Measurements from ENCODE around the gene SLC16A7.
"Not testable (repeated sequence)": the region's sequence is repeated elsewhere in the genome, so short reads cannot be mapped to it uniquely, and the experiment has no call there.

Gene SLC16A7

GRCh38 chr12:59734371-59734770 is 138.5 kb downstream of the SLC16A7 start:
- H3K27ac ChIP-seq (ENCODE audit: low read depth, low read length), result no peak overlapping the region
- peaks cover 5% of the 10 kb centered on the region; the same call in 1 of the 2 replicates for H3K4me1 ChIP-seq (ENCODE audit: control insufficient read depth, insufficient read depth, low read length)
- no peaks in the 10 kb centered on the region for H3K36me3 ChIP-seq (ENCODE audit: control insufficient read depth, insufficient read depth, low read length)
- H3K9me3 ChIP-seq (ENCODE audit: control insufficient read depth, insufficient read depth, low read length), result no peaks in the 10 kb centered on the region
- no peaks in the 10 kb centered on the region for H3K27me3 ChIP-seq (ENCODE audit: control insufficient read depth, insufficient read depth, low read length)
- no peak overlapping the region for H3K9ac ChIP-seq (ENCODE audit: low read depth, low read length)
- H3K4me3 ChIP-seq (ENCODE audit: low read depth, low read length), result no peak overlapping the region

DNA sequence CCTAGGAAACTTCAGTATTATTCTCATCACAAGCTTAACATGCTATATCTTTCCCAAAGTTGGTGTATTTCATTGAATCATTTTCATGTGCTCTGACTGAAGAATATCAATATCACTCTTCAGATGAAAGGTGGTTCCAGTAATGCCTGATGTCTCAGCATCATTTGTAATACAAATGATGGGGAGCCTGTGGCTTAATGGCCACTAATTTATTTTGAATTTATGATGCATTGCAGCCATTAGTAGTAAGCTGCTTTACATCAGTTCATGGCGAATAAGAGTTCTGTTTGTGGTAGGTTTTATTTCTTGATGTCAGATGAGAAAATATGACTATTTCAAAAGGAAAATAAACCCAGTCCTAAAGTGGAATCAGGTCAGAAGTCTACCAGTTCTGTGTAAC is 139.4 kb downstream of the SLC16A7 start:
- Histone ChIP-seq H3K9me3 (ENCODE audit: control insufficient read depth, insufficient read depth, low read length) (no peaks in the 10 kb centered on the region), H3K27me3 (ENCODE audit: control insufficient read depth, insufficient read depth, low read length) (no peaks in the 10 kb centered on the region), H3K4me1 (ENCODE audit: control insufficient read depth, insufficient read depth, low read length) (peaks cover 5% of the 10 kb centered on the region; the same call in 1 of the 2 replicates), H3K36me3 (ENCODE audit: control insufficient read depth, insufficient read depth, low read length) (no peaks in the 10 kb centered on the region), H3K4me3 (ENCODE audit: low read depth, low read length) (no peak overlapping the region), H3K27ac (ENCODE audit: low read depth, low read length) (no peak overlapping the region), H3K9ac (ENCODE audit: low read depth, low read length) (no peak overlapping the region)

DNA sequence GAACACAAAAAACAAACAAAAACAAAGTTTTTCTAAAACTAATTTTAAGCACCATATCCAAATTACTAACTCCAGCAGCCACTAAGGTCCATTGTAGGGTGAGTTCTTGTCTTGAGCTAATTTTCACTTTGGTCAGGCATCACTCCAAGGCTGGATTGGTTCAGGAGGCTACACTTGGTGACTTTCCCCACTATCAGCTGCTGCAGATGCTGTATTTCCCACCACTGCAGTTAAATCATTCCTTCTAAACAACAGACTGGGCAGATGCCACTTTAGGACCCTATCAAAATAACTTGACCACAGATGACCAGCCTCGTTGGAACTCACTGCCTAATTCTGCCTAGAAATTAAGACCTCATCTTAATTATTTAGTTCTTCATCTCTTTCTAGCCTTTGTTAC is 140.5 kb downstream of the SLC16A7 start:
- no peaks in the 10 kb centered on the region for H3K36me3 ChIP-seq (ENCODE audit: control insufficient read depth, insufficient read depth, low read length)
- peaks cover 3% of the 10 kb centered on the region; the same call in 1 of the 2 replicates for H3K4me1 ChIP-seq (ENCODE audit: control insufficient read depth, insufficient read depth, low read length)
- no peaks in the 10 kb centered on the region for H3K9me3 ChIP-seq (ENCODE audit: control insufficient read depth, insufficient read depth, low read length)
- no peak overlapping the region for H3K4me3 ChIP-seq (ENCODE audit: low read depth, low read length)
- H3K27ac ChIP-seq (ENCODE audit: low read depth, low read length), result no peak overlapping the region
- H3K27me3 ChIP-seq (ENCODE audit: control insufficient read depth, insufficient read depth, low read length), result no peaks in the 10 kb centered on the region
- H3K9ac ChIP-seq (ENCODE audit: low read depth, low read length), result no peak overlapping the region

DNA sequence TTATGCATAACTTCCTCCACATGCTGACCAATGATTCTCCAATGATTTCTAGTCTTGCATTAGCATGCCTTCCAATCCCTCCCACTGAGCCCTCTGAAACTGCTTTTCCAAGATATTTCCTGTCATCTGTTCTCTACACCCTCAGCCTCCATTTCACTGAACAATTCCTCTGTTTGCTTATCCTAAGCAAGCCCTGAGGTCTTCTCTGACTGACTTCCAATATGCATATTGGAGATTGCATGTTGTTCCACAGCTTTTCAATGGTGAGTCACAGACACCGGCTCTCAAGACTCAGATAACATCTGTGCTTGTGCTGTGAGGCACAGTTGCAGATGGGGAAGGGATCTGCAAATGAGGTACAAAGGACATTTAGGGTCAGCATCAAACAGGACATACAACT is 141.0 kb downstream of the SLC16A7 start:
- Histone ChIP-seq H3K4me3 (ENCODE audit: low read depth, low read length) (no peak overlapping the region), H3K9me3 (ENCODE audit: control insufficient read depth, insufficient read depth, low read length) (no peaks in the 10 kb centered on the region), H3K9ac (ENCODE audit: low read depth, low read length) (no peak overlapping the region), H3K27me3 (ENCODE audit: control insufficient read depth, insufficient read depth, low read length) (no peaks in the 10 kb centered on the region), H3K36me3 (ENCODE audit: control insufficient read depth, insufficient read depth, low read length) (no peaks in the 10 kb centered on the region), H3K27ac (ENCODE audit: low read depth, low read length) (no peak overlapping the region), H3K4me1 (ENCODE audit: control insufficient read depth, insufficient read depth, low read length) (no peaks in the 10 kb centered on the region; the same call in 1 of the 2 replicates)

DNA sequence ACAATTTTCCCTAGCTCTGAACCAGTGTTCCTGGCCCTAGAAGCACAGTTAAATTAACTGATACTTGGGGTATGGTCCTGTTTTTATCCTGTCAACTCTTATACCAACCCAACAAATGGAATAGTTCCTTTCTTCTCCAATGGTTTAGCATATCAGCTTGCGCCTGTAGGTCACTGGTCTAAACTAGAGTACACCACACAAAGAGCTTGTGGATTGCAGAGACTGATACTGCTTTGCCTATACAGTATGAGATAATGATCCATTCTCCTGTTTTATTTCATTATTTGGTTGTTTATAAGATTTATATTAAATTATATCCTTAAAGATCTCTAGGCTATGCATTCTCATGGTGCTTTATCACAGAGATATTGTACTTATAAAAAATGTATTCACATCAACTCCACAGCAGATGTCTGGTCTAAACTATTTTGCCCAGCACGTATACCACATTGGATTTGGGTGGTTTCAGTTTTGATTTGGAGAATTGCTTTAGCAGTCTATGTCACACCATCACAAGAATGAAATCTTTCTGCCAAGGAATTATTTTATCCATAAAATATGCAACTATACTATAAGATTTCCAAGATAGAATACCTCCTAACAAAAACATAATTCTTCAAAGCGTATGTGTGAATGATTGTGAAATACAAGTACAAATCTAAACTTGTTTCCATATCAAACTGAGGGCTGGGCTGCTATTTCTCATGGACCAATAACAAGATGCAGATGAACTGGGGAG is 142.1 kb downstream of the SLC16A7 start:
- Histone ChIP-seq H3K9me3 (ENCODE audit: control insufficient read depth, insufficient read depth, low read length) (no peaks in the 10 kb centered on the region), H3K36me3 (ENCODE audit: control insufficient read depth, insufficient read depth, low read length) (no peaks in the 10 kb centered on the region), H3K27ac (ENCODE audit: low read depth, low read length) (no peak overlapping the region), H3K27me3 (ENCODE audit: control insufficient read depth, insufficient read depth, low read length) (no peaks in the 10 kb centered on the region), H3K9ac (ENCODE audit: low read depth, low read length) (no peak overlapping the region), H3K4me1 (ENCODE audit: control insufficient read depth, insufficient read depth, low read length) (no peaks in the 10 kb centered on the region; the same call in 1 of the 2 replicates), H3K4me3 (ENCODE audit: low read depth, low read length) (no peak overlapping the region)

DNA sequence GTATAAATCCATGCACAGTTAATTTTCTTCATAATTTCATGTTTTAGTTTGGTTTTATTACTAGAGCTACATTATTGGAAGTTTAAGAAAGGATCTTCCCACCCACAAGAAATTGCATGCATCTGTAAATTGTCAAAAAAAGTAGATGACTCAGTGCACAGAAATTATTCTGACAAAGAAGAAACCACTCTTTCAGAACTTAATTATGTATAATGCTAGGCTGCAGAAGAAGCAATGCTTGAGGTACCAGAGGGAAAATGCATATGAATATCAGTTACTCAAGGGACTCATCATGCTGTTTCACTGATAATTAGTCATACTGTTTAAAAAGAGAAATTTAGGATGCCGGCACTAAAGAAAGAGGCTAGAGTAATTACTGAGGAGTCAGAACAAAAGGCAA is 147.0 kb downstream of the SLC16A7 start:
- no peaks in the 10 kb centered on the region for H3K36me3 ChIP-seq (ENCODE audit: control insufficient read depth, insufficient read depth, low read length)
- H3K4me3 ChIP-seq (ENCODE audit: low read depth, low read length), result no peak overlapping the region
- H3K27me3 ChIP-seq (ENCODE audit: control insufficient read depth, insufficient read depth, low read length), result no peaks in the 10 kb centered on the region
- H3K9me3 ChIP-seq (ENCODE audit: control insufficient read depth, insufficient read depth, low read length), result no peaks in the 10 kb centered on the region
- H3K4me1 ChIP-seq (ENCODE audit: control insufficient read depth, insufficient read depth, low read length), result no peaks in the 10 kb centered on the region
- no peak overlapping the region for H3K9ac ChIP-seq (ENCODE audit: low read depth, low read length)
- no peak overlapping the region for H3K27ac ChIP-seq (ENCODE audit: low read depth, low read length)

GRCh38 chr12:59744564-59744963 is 148.7 kb downstream of the SLC16A7 start:
- Histone ChIP-seq H3K4me1 (ENCODE audit: control insufficient read depth, insufficient read depth, low read length) (no peaks in the 10 kb centered on the region), H3K4me3 (ENCODE audit: low read depth, low read length) (no peak overlapping the region), H3K9ac (ENCODE audit: low read depth, low read length) (no peak overlapping the region), H3K27ac (ENCODE audit: low read depth, low read length) (no peak overlapping the region), H3K36me3 (ENCODE audit: control insufficient read depth, insufficient read depth, low read length) (no peaks in the 10 kb centered on the region), H3K27me3 (ENCODE audit: control insufficient read depth, insufficient read depth, low read length) (no peaks in the 10 kb centered on the region), H3K9me3 (ENCODE audit: control insufficient read depth, insufficient read depth, low read length) (no peaks in the 10 kb centered on the region)

GRCh38 chr12:59751091-59751490 is 155.3 kb downstream of the SLC16A7 start:
- not testable (repeated sequence) for H3K4me1 ChIP-seq (ENCODE audit: control insufficient read depth, insufficient read depth, low read length); H3K36me3 ChIP-seq (ENCODE audit: control insufficient read depth, insufficient read depth, low read length); H3K27ac ChIP-seq (ENCODE audit: low read depth, low read length); H3K4me3 ChIP-seq (ENCODE audit: low read depth, low read length); H3K27me3 ChIP-seq (ENCODE audit: control insufficient read depth, insufficient read depth, low read length); H3K9ac ChIP-seq (ENCODE audit: low read depth, low read length); H3K9me3 ChIP-seq (ENCODE audit: control insufficient read depth, insufficient read depth, low read length)

GRCh38 chr12:59761542-59761941 is 165.7 kb downstream of the SLC16A7 start:
- H3K9me3 ChIP-seq (ENCODE audit: control insufficient read depth, insufficient read depth, low read length), result no peaks in the 10 kb centered on the region
- H3K4me1 ChIP-seq (ENCODE audit: control insufficient read depth, insufficient read depth, low read length), result no peaks in the 10 kb centered on the region
- no peaks in the 10 kb centered on the region for H3K36me3 ChIP-seq (ENCODE audit: control insufficient read depth, insufficient read depth, low read length)
- H3K27ac ChIP-seq (ENCODE audit: low read depth, low read length), result no peak overlapping the region
- H3K9ac ChIP-seq (ENCODE audit: low read depth, low read length), result no peak overlapping the region
- H3K27me3 ChIP-seq (ENCODE audit: control insufficient read depth, insufficient read depth, low read length), result no peaks in the 10 kb centered on the region
- H3K4me3 ChIP-seq (ENCODE audit: low read depth, low read length), result no peak overlapping the region

DNA sequence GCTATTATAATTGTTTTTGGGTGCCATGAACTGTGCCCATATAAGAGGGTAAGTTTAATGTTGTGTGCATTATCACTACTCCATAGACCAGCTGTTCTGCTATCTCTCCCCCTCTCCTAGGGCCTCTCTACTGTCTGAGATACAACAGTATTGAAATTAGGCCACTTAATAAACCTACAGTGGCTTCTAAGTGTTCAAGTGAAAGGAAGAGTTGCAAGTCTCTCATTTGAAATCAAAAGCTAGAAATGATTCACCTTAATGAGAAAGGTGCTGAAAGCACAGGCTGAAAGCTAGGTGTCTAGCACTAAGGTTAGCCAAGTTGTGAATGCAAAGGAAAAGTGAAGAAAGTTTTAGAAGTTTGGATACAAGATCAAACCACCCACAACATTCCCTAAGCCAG is 168.0 kb downstream of the SLC16A7 start:
- no peak overlapping the region for H3K27ac ChIP-seq (ENCODE audit: low read depth, low read length)
- H3K27me3 ChIP-seq (ENCODE audit: control insufficient read depth, insufficient read depth, low read length), result no peaks in the 10 kb centered on the region
- no peaks in the 10 kb centered on the region for H3K9me3 ChIP-seq (ENCODE audit: control insufficient read depth, insufficient read depth, low read length)
- H3K36me3 ChIP-seq (ENCODE audit: control insufficient read depth, insufficient read depth, low read length), result no peaks in the 10 kb centered on the region
- H3K4me3 ChIP-seq (ENCODE audit: low read depth, low read length), result no peak overlapping the region
- no peaks in the 10 kb centered on the region for H3K4me1 ChIP-seq (ENCODE audit: control insufficient read depth, insufficient read depth, low read length)
- H3K9ac ChIP-seq (ENCODE audit: low read depth, low read length), result no peak overlapping the region

DNA sequence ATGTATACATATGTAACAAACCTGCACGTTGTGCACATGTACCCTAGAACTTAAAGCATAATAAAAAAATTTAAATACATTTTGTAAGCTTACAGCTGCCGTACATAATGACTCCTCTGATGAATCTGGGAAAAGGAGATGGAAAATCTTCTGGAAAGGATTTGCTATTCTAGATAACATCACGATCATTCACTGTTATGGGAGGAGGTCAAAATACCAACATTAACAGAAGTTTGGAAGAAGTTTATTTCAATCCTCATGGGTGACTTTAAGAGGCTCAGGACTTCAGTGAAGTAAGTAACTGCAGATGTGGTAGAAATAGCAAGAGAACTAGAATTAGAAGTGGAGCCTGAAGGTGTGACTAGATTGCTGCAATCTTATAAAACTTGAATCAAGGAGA is 172.2 kb downstream of the SLC16A7 start:
- no peaks in the 10 kb centered on the region for H3K4me1 ChIP-seq (ENCODE audit: control insufficient read depth, insufficient read depth, low read length)
- no peak overlapping the region for H3K27ac ChIP-seq (ENCODE audit: low read depth, low read length)
- H3K27me3 ChIP-seq (ENCODE audit: control insufficient read depth, insufficient read depth, low read length), result no peaks in the 10 kb centered on the region
- no peaks in the 10 kb centered on the region for H3K9me3 ChIP-seq (ENCODE audit: control insufficient read depth, insufficient read depth, low read length)
- H3K4me3 ChIP-seq (ENCODE audit: low read depth, low read length), result no peak overlapping the region
- no peaks in the 10 kb centered on the region for H3K36me3 ChIP-seq (ENCODE audit: control insufficient read depth, insufficient read depth, low read length)
- no peak overlapping the region for H3K9ac ChIP-seq (ENCODE audit: low read depth, low read length)

Measured in HUES48 (cell line).